Measurements from ENCODE around the gene SDSL. TPM values are rescaled to one million over a fixed set of nuclear protein-coding genes. Genes with fewer than 3 reads are reported as not detected.

Gene SDSL
- total RNA-seq, 4 donors from 2014 or later = 7.5 to 21.5 (median 11.4) TPM

GRCh38 chr12:113465808-113466453 is 43.8 kb downstream of the SDSL start:
- no peak overlapping the region for H3K27ac ChIP-seq
- H3K27me3 ChIP-seq = peaks cover 0 to 73% of the 10 kb centered on the region in 2 donors
- H3K4me3 ChIP-seq = no peak overlapping the region
- no peaks in the 10 kb centered on the region for H3K36me3 ChIP-seq
- DNase-seq = no peak
- peaks cover 0 to 53% (median 16%) of the 10 kb centered on the region in 4 donors for H3K4me1 ChIP-seq
- no peak for TF ChIP-seq CTCF (IDR thresholded peaks at IDR 0.05)
- no peak for TF ChIP-seq POLR2A (IDR thresholded peaks at IDR 0.05)
- no peaks in the 10 kb centered on the region for H3K9me3 ChIP-seq

GRCh38 chr12:113466454-113467141 is 44.4 kb downstream of the SDSL start:
- DNase-seq = no peak
- peak overlapping the region in 1 of 4 donors; percentile 46 for H3K4me3 ChIP-seq
- H3K27me3 ChIP-seq = peaks cover 0 to 77% of the 10 kb centered on the region in 2 donors
- no peaks in the 10 kb centered on the region for H3K9me3 ChIP-seq
- no peak for TF ChIP-seq POLR2A (IDR thresholded peaks at IDR 0.05)
- no peak for TF ChIP-seq CTCF (IDR thresholded peaks at IDR 0.05)
- no peaks in the 10 kb centered on the region for H3K36me3 ChIP-seq
- no peak overlapping the region for H3K27ac ChIP-seq
- H3K4me1 ChIP-seq = peaks cover 0 to 53% (median 16%) of the 10 kb centered on the region in 4 donors

GRCh38 chr12:113467142-113467501 is 44.9 kb downstream of the SDSL start:
- peaks cover 0 to 52% (median 16%) of the 10 kb centered on the region in 4 donors for H3K4me1 ChIP-seq
- peaks cover 0 to 77% of the 10 kb centered on the region in 2 donors for H3K27me3 ChIP-seq
- peak overlapping the region in 3 of 4 donors; percentile 31 to 46 (median 46) for H3K4me3 ChIP-seq
- no peaks in the 10 kb centered on the region for H3K9me3 ChIP-seq
- H3K36me3 ChIP-seq = no peaks in the 10 kb centered on the region
- no peak overlapping the region for H3K27ac ChIP-seq
- DNase-seq = no peak
- TF ChIP-seq POLR2A (IDR thresholded peaks at IDR 0.05) (no peak), CTCF (IDR thresholded peaks at IDR 0.05) (no peak)

GRCh38 chr12:113467502-113468364 is 45.6 kb downstream of the SDSL start:
- no peaks in the 10 kb centered on the region for H3K36me3 ChIP-seq
- no peak overlapping the region for H3K27ac ChIP-seq
- H3K4me1 ChIP-seq = peaks cover 0 to 46% (median 15%) of the 10 kb centered on the region in 4 donors
- H3K27me3 ChIP-seq = peaks cover 0 to 75% of the 10 kb centered on the region in 2 donors
- TF ChIP-seq CTCF (IDR thresholded peaks at IDR 0.05) (no peak), POLR2A (IDR thresholded peaks at IDR 0.05) (no peak)
- H3K9me3 ChIP-seq = no peaks in the 10 kb centered on the region
- peak overlapping the region in 3 of 4 donors; percentile 31 to 46 (median 46) for H3K4me3 ChIP-seq
- no peak for DNase-seq

- Histone ChIP-seq H3K4me3 (peak overlapping the region in 1 of 4 donors; percentile 46), H3K9me3 (no peaks in the 10 kb centered on the region), H3K36me3 (no peaks in the 10 kb centered on the region), H3K27ac (no peak overlapping the region), H3K4me1 (peaks cover 0 to 37% (median 6%) of the 10 kb centered on the region in 4 donors), H3K27me3 (peaks cover 0 to 67% of the 10 kb centered on the region in 2 donors)
- DNase-seq = no peak
- no peak for TF ChIP-seq CTCF (IDR thresholded peaks at IDR 0.05)
- no peak for TF ChIP-seq POLR2A (IDR thresholded peaks at IDR 0.05)
Observed at GRCh38 chr12:113468365-113469223, 46.4 kb downstream of the SDSL start.

All from Peyer's patch (tissue), 4 donors.